ENCODE results near the gene WDFY2. TPM values are rescaled to one million over a fixed set of nuclear protein-coding genes. Genes with fewer than 3 reads are reported as not detected.

The WDFY2 gene
- total and polyA plus RNA-seq, 2 of the 8 experiments (the other 6 are each of a cell fraction or from before 2014, with no cell fraction given): 13.9 to 29.0 TPM

GRCh38 chr13:51728275-51728673 is 144.0 kb downstream of the WDFY2 start (continued):
- TF ChIP-seq CEBPB (IDR thresholded peaks at IDR 0.05; ENCODE audit: low read depth, low read length) (no peak), SAP30 (IDR thresholded peaks at IDR 0.05; ENCODE audit: insufficient read depth, insufficient replicate concordance, low read length) (no peak), SUZ12 (IDR thresholded peaks at IDR 0.05; ENCODE audit: low read length) (no peak), SIX5 (IDR thresholded peaks at IDR 0.05; ENCODE audit: low read depth, low read length) (no peak), CBX5 (IDR thresholded peaks at IDR 0.05; ENCODE audit: low read depth, low read length) (no peak), BCL11A (IDR thresholded peaks at IDR 0.05; ENCODE audit: low read depth in 2 of 2, low read length in 2 of 2) (no peak)

All from H1 (cell line).